Head of caudate nucleus (tissue), 42 donors: ENCODE measurements around the gene SCAI.
"Not testable (repeated sequence)": the region's sequence is repeated elsewhere in the genome, so short reads cannot be mapped to it uniquely, and the experiment has no call there.

Experiments used
- DNase-seq, 42 donors: peaks; one replicate each; pipeline versions ENCODE4 v3.0.0 to v3.0.0-alpha.2; 2020 to 2021; ENCODE audit warnings: mixed read lengths in 7 of 42
- intact Hi-C: fragments of 100-400 bp; cut with DNase I; formaldehyde crosslinking; loops from one replicate; pipeline ENCODE4 v1.15.0; 2022

SCAI gene

DNA sequence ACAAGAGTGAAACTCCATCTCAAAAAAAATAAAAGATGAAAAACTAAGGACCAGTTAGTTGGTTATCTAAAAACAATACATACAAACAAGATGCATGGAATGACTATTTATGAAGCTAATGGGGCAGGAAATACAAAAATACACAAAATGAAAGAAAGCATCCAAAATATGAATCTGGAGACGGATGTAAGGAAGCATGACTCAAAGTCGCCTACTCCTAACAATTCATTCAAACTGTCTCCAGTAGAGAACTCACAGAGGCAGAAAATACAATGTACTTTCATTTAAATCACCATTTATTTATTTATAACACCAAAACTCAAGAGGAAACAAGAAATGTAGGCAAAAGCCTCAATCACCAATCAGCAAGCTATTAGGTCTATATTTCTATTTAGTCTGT, 68.4 kb downstream of the SCAI start:
- peak in 1 of 42 donors; percentile 24 for DNase-seq
- intact Hi-C loops: no loop called here

DNA sequence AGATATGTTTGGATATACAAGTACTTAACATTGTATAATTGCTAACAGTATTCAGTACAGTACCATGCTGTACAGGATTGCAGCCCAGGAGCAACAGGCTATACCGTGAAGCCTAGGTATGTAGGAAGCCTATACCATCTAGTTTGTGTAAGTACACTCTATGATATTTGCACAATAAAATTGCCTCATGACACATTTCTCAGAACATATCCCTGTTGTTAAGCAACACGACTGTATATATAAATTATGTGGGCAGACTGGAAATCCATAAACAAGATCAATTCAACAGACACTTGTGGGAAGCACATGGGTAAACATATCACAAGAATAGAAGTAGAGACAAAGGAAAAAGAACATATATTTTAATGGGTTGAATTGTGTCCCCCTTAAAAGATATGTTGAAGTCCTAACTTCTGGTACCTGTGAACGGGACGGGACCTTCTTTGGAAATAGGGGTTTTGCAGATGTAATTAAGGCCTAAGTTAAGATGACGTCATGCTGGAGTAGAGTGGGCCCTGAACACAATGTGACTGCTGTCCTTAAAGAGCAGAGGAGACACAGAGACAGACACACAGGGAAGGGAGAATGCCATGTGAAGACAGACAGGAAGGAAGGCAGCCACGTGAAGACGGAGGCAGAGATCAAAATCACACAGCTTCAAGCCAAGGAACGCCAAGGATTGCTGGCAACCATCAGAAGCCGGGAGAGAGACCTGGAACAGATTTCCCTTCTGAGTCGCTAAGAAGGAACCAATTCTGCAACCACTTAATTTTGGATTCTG, 76.3 kb downstream of the SCAI start:
- intact Hi-C loops: no loop called here
- peak in 27 of 42 donors; percentile 7 to 69 (median 30) for DNase-seq

DNA sequence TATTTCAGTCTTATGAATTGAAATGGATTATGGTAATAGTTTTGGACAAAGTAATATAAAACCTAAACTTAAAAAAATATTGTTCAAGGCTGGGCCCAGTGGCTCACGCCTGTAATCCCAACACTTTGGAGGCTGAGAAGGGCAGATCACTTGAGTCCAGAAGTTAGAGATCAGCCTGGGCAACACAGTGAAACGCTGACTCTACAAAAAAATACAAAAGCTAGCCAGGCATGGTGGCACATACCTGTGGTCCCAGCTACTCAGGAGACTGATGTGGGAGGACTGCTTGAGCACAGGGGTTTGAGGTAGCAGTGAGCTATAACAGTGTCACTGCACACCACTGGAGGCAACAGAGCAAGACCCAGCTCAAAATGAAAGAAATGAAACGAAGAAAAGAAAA, 81.9 kb downstream of the SCAI start:
- no peak for DNase-seq
- intact Hi-C loops: no loop called here

DNA sequence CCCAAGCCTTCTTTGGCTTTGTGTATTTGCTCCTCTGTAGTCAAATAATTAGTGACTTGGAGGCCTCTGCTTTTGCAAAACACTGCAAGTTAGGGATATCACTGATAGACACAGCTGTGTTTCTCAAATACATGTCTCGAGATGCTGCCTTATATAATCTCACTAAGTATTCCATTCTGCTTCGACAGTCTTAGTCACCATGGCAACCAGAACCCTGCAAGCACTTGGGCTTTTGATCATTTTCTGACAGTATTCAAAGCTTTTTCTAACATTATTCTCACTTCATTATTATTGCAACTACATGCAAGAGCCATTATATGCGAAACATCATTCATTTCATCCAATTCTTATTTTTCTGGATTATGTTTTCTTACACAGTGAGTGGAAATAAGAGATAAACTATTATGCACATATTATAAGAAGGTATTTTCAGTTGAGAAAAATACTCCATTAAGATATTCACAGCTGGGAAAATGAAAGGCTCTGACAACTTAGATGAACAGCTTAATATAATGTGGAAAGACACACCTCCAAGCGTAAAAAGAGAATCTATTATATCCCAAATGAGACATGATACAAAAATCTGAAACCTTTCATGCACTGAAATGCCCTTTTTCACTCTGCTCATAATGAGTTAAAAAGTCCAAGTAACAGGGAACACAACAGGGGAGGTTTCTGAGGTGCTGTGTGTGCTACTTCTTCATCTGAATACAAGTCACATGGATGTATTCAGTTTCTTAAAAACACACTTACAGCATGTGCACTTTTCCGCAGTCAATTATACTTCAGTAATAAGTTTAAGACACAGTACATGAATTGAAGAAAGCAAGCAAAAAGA, 93.9 kb downstream of the SCAI start:
- DNase-seq: peak in 21 of 42 donors; percentile 11 to 76 (median 27)
- intact Hi-C loops: no loop called here

DNA sequence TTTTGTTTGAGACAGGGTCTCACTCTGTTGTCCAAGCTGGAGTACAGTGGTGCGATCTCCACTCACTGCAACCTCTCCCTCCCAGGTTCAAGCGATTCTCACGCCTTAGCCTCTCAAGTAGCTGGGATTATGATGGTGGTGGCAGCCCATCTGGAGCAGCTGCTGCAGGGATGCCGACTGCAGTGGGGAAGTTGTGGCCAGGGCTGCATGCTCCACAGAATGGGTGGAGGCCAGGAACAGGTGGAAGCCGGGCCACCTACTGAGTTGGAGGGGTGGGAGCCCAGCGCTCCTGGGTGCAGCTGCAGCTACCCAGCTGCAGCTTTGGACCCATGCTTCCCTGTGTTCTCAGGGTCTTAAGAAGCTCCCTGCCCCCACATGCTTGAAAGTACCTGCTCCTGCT, 99.7 kb downstream of the SCAI start:
- intact Hi-C loops: no loop called here
- DNase-seq: no peak

DNA sequence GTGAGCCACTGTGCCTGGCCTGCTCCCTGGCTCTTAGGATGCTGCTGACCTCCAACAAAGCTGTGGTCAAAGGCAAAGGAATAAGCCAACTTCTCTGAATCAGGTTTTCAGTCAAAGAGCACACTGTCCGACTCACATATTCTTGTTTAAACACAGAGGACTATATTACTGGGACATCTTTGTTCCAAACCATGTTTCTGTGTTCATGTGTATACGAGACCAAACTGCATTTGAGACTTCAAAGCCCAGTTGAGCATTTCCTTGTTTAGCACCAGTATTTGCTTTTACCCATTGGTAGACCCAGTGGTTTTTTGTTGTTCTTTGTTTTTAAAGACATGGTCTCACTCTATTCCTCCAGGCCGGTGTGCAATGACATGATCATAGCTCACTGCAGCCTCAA, 100.2 kb downstream of the SCAI start:
- no peak for DNase-seq
- intact Hi-C loops: no loop called here

DNA sequence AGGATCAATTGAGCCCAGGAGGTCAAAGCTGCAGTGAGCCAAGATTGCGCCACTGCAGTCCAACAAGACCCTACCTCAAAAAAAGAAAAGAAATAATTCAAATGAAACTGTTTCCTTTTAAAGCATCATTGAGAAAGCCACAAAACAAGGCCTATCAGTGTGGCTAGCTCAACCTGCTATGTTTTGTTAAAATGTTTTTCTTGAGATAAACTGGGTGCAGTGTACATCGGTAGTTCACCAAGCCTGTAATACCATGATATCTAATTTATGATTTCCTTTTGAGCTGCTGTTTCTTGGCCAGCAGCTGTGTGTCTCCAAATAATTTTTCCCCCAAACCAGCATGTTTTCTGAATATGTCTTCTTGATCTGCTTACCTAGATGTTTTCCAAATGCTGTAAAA, 105.2 kb downstream of the SCAI start:
- intact Hi-C loops: no loop called here
- DNase-seq: no peak

DNA sequence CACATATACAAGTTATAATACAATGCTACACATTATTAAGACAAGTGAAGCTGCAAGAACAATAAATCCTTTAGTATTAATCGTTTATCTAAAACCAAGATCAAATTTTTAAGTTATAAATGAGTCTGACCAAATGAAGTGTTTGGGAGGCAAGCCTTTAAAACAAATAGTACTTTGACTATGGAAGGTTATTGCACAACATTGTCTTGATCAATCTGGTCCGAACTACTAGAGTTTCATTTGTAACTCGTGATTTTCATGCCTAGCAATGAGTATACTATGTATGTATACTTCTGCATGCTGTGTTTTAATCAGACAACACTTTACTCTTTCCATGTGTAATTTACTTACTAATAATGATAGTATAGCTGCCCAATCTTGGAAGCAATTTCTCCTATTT, 115.3 kb downstream of the SCAI start:
- intact Hi-C loops: no loop called here
- no peak for DNase-seq

DNA sequence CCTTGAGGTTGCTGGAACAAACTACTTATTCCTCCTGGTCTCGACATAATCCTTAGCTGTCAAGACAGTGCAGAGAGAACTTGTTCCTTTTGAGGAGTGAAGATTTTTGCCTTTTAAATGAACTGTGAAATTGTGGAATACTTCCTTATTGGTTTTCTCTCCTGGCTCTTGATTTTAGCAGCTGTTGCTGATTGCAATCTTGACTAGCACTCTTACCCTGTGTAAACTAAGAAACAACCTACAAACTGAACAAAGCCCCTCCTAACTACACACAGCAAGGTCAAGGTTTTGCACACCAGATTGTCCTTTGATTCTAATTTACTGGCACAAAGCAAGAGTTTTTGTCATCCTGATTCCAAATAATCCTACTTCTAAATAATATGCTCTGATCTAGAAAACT, 118.4 kb downstream of the SCAI start:
- no peak for DNase-seq
- intact Hi-C loops: no loop called here

DNA sequence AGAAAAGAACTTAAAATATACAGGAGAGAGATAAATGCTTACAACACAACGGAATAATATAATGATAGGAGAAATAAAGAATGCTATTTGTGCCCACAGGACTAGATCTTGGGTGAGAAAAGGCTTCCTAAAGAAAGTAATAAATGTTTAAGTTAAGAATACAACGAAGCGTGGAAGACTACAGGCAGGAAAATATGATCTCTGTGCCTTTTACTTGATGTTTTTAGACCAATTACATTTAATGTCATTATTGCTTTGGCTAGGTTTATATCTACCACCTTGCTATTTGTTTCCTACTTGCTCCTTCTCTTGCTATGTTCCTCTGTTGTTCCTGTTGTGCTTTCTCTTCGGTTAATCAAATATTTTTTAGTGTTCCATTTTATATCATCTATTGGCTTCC, 122.3 kb downstream of the SCAI start:
- no peak for DNase-seq
- intact Hi-C loops: no loop called here

DNA sequence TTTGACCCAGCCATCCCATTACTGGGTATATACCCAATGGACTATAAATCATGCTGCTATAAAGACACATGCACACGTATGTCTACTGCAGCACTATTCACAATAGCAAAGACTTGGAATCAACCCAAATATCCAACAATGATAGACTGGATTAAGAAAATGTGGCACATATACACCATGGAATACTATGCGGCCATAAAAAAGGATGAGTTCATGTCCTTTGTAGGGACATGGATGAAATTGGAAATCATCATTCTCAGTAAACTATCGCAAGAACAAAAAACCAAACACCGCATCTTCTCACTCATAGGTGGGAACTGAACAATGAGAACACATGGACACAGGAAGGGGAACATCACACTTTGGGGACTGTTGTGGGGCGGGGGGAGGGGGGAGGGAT, 127.7 kb downstream of the SCAI start:
- DNase-seq, intact Hi-C loops: not testable (repeated sequence)

DNA sequence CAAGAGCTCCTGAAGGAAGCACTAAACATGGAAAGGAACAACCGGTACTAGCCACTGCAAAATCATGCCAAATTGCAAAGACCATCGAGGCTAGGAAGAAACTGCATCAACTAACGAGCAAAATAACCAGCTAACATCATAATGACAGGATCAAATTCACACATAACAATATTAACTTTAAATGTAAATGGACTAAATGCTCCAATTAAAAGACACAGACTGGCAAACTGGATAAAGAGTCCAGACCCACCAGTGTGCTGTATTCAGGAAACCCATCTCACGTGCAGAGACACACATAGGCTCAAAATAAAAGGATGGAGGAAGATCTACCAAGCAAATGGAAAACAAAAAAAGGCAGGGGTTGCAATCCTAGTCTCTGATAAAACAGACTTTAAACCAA, 131.3 kb downstream of the SCAI start:
- DNase-seq, intact Hi-C loops: not testable (repeated sequence)

DNA sequence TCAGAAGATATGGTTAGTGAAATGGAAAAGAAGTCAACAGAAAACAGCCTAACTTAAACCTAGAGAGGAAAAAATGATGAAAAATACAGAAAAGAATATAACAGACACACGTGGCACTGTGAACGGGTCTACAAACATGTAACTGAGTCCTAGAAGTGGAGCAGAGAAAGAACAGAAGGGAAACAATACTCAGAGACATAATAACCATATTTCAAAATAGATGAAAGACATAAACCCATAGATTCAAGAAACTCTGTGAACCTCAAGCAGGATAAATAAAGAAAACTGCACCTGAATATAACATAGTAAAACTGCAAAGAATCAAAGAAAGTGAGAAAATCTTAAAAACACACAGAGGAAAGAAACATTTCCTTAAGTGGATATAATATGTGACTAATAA, 134.7 kb downstream of the SCAI start:
- intact Hi-C loops: no loop called here
- no peak for DNase-seq

DNA sequence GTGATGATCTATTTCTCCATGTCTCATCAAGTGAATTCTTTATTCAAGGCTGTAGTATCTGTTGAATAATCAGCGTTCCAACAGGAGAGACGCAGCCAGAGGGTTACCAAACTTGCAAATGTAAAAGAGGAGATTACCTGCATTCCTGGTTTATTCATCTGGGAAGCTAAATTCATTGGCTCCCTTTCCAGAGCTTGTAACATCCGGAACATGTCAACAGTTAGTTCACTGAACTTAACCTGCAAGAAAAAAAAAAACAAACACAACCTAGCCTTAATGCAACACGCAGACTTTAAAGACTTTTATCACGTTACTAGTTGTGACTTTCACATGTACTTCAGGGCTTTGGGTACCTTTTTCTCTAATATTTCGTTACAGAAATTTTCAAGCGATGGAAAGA, 140.0 kb downstream of the SCAI start:
- no peak for DNase-seq
- intact Hi-C loops: no loop called here

DNA sequence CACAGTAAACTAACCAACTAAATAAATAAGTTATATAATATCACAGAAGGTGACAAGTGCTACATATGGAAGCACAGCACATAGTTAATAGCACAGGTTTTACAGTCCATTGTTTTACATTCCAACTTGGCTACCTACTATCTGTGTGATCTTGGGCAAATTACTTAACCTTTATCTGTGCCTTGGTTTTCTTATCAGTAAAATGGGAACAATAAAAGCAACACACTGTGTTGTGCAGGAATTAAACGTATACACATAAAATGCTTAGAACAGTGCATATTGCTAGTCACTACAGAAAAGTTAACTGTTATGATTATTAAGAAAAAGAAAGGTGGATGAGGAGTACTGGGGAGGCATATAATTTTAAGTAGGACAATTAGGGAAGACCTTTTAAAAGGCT, 159.6 kb downstream of the SCAI start:
- no peak for DNase-seq
- intact Hi-C loops: no loop called here

DNA sequence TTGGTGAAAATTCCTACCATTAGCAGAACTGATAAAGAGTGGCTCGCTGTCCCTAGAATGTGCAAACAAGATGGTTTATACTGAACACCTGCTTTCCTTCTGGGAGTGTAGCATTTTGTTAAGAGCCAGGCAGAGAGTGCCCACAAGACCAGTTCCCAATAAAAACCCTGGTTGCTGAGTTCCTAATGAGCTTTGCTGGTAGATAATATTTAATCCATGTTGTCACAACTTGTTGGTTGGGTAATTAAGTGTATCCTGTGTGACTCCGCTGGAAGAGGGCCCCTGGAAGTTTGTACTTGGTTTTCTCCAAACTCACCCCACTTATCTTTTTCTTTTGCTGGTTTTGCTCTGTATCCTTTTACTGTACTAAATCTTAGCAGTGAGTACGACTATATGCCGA, 162.9 kb downstream of the SCAI start:
- intact Hi-C loops: no loop called here
- no peak for DNase-seq

DNA sequence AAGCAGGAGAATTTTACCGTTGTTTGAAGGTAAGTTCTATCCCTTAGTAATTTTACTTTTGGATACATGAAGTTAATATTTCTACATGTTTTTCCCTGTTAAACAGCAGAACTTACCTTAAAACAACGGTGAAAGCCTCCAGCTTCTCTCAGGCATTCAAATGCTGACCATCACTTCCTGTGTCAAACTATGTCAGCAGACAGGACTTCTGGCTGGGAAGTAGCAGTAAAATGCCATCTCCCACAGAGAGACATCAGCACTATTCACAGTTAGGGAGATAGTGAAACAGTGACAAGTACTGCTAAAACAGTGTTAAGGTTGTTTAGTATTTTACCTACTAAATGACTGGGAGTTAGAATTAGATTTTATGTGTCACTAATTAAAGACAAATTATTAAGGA, 168.2 kb downstream of the SCAI start:
- no peak for DNase-seq
- intact Hi-C loops: no loop called here

DNA sequence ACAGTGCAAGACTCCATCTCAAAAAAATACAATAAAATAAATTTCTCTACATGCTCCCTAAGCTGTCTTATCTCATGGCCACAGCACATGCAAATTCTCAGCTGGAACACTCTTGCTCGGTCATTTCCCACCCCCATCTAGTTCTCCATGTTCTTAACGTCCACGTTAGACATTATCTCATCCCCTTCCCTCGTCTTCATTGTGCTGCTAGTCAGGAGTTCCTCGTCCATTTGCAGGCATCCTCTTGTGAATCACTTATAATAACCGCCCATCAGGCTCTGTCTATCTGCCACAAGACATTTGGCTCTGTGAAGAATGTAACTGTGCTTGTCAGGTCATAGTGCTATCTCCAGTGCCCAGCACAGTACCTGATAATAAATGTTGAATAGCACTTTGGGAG, 169.5 kb downstream of the SCAI start:
- intact Hi-C loops: no loop called here
- DNase-seq: no peak

DNA sequence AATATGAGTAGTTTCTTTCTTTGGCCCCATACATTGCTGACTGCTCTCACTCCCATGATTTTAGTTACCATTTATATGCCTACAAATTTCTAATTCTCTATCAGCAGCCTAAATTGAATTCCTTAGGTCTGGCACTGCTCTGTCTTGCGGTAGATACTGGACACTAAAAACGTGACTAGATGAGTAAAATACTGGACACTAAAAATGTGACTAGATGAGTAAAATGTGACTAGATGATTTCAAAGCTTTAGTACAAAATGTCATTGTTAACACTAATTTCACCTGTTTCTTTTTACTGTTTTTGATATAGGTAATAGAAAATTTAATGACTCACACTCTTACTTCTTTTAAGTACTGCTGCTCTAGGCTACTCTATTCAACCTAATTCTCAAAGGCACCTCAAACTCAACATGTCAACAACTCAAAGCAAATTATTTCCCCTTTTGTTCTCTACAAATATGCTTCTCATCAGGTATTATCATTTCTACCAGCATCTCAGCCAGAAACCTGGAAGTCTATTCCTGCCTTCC, 171.0 kb downstream of the SCAI start:
- DNase-seq: no peak
- intact Hi-C loops: no loop called here

DNA sequence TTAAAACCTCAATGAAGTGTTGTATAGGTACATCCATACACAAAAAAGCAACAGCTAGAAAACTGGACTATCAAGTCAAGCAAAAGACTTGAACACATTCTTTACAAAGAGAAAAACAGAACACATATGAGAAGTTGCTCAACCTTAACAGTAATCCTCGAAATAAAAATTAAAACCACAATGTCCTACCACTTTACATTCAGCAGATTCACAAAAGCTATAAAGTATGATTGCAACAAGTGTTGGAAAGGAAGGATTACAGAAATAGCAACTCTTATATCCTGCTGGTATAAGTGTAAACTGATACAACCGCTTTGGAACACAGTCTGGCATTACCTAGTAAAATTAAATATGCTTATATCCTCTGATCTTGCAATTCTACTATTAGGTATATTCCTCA, 173.9 kb downstream of the SCAI start:
- intact Hi-C loops: no loop called here
- no peak for DNase-seq

DNA sequence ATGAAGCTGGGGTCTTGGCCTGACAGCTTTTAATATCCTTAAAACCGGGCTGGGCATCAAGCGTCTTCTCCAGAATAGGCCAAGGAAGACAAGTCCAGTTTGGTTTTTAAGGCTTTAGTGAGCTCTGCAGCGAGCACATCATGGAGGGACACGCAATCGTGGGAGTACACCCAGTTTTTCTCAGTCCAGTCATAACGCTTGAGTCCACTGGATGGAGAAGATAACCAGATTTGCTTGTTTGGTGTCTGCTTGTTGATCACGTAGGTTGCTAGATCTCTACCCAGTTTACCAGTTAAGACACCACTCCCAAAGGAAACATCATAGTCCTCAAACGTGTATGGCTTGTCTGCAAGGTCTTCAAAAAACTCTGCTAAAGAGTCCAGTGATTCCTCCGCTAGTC, 175.1 kb downstream of the SCAI start:
- intact Hi-C loops: no loop called here
- DNase-seq: no peak
